ENCODE data around the gene CETN2.

DNA sequence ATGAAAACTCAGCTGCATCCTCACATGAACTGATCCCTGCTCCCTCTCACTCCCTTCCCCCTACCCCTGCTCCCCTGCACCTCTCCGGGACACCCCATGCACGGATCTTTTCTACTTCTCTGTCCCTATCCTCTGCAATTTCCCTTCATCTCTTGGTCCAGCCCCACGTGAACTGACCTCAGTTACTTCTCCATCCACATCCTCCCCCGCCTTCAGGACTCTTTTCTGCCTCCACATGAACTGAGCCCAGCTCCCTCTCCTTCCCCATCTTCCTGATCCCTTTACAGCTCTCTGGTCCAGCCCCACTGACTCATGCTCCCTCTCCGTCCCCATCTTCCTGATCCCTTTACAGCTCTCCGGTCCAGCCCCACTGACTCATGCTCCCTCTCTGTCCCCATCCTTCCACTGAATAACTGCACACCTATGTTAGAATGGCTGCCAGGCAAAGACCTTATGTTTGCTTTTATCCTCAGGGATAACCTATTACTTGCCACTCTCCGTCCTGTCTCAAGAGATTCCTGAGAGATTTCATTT, 5.6 kb downstream of the CETN2 start:
- TF ChIP-seq, protein P1, sequence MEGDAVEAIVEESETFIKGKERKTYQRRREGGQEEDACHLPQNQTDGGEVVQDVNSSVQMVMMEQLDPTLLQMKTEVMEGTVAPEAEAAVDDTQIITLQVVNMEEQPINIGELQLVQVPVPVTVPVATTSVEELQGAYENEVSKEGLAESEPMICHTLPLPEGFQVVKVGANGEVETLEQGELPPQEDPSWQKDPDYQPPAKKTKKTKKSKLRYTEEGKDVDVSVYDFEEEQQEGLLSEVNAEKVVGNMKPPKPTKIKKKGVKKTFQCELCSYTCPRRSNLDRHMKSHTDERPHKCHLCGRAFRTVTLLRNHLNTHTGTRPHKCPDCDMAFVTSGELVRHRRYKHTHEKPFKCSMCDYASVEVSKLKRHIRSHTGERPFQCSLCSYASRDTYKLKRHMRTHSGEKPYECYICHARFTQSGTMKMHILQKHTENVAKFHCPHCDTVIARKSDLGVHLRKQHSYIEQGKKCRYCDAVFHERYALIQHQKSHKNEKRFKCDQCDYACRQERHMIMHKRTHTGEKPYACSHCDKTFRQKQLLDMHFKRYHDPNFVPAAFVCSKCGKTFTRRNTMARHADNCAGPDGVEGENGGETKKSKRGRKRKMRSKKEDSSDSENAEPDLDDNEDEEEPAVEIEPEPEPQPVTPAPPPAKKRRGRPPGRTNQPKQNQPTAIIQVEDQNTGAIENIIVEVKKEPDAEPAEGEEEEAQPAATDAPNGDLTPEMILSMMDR (IDR thresholded peaks at IDR 0.05; ENCODE audit: low read depth, low read length), result no peak
- TF ChIP-seq EZH2phosphoT487 (IDR thresholded peaks at IDR 0.05; ENCODE audit: low read depth), result no peak

All from OCI-LY3 (cell line).